ENCODE results near the gene TBC1D22A.

The TBC1D22A gene

GRCh38 chr22:47017245-47017644, 254.8 kb downstream of the TBC1D22A start:
- DNase-seq (ENCODE audit: low spot score): no peak
- no peak for TF ChIP-seq CTCF (IDR thresholded peaks at IDR 0.05; ENCODE audit: extremely low read depth, missing control alignments)

- no peak for TF ChIP-seq CTCF (IDR thresholded peaks at IDR 0.05; ENCODE audit: extremely low read depth, missing control alignments)
- no peak for DNase-seq (ENCODE audit: low spot score)
Measured at GRCh38 chr22:47018010-47018910, 255.8 kb downstream of the TBC1D22A start.

GRCh38 chr22:47019012-47019790, 256.8 kb downstream of the TBC1D22A start:
- TF ChIP-seq CTCF (IDR thresholded peaks at IDR 0.05; ENCODE audit: extremely low read depth, missing control alignments): no peak
- DNase-seq (ENCODE audit: low spot score): no peak

- no peak for TF ChIP-seq CTCF (IDR thresholded peaks at IDR 0.05; ENCODE audit: extremely low read depth, missing control alignments)
- DNase-seq (ENCODE audit: low spot score): no peak
Measured at GRCh38 chr22:47020166-47020565, 257.7 kb downstream of the TBC1D22A start.

GRCh38 chr22:47021371-47022074, 259.1 kb downstream of the TBC1D22A start:
- TF ChIP-seq CTCF (IDR thresholded peaks at IDR 0.05; ENCODE audit: extremely low read depth, missing control alignments): no peak
- DNase-seq (ENCODE audit: low spot score): no peak

GRCh38 chr22:47022075-47022473, 259.6 kb downstream of the TBC1D22A start:
- TF ChIP-seq CTCF (IDR thresholded peaks at IDR 0.05; ENCODE audit: extremely low read depth, missing control alignments): no peak
- no peak for DNase-seq (ENCODE audit: low spot score)
